Superior temporal gyrus (tissue), 1 donor: Measurements from ENCODE around the gene RASAL2.
A peak's percentile ranks its signal among the peaks of the same experiment; 100 is the strongest.
"Not testable (repeated sequence)": the region's sequence is repeated elsewhere in the genome, so short reads cannot be mapped to it uniquely, and the experiment has no call there.

ENCODE experiments used
- DNase-seq: peaks from one replicate; pipeline ENCODE4 v3.0.0-alpha.2; 2016; ENCODE audit errors: extremely low spot score

Gene RASAL2

GRCh38 chr1:178490967-178491366 lies 397.1 kb downstream of the RASAL2 start:
- no peak for DNase-seq

- DNase-seq = no peak
Measured at GRCh38 chr1:178491721-178492120, 397.8 kb downstream of the RASAL2 start.

GRCh38 chr1:178492341-178492740 lies 398.4 kb downstream of the RASAL2 start:
- no peak for DNase-seq

GRCh38 chr1:178493301-178493741 lies 399.4 kb downstream of the RASAL2 start:
- no peak for DNase-seq

GRCh38 chr1:178494569-178494971 lies 400.7 kb downstream of the RASAL2 start:
- DNase-seq = no peak

GRCh38 chr1:178495158-178495557 lies 401.3 kb downstream of the RASAL2 start:
- no peak for DNase-seq

GRCh38 chr1:178495741-178496409 lies 402.0 kb downstream of the RASAL2 start:
- no peak for DNase-seq

- no peak for DNase-seq
Measured at GRCh38 chr1:178496410-178497135, 402.7 kb downstream of the RASAL2 start, which contains the start of gene CLEC20A. TSS of gene CLEC20A (minus strand) at chr1:178496964. CDS start at chr1:178496939, 25 bp downstream.

GRCh38 chr1:178497903-178498478 lies 404.1 kb downstream of the RASAL2 start:
- no peak for DNase-seq

- no peak for DNase-seq
Measured at GRCh38 chr1:178498896-178499675, 405.2 kb downstream of the RASAL2 start.

GRCh38 chr1:178500091-178500770 lies 406.3 kb downstream of the RASAL2 start:
- no peak for DNase-seq

- DNase-seq = no peak
Measured at GRCh38 chr1:178500936-178501554, 407.1 kb downstream of the RASAL2 start.

- DNase-seq = peak; percentile 73
Measured at GRCh38 chr1:178501705-178502329, 407.9 kb downstream of the RASAL2 start.

GRCh38 chr1:178502330-178502714 lies 408.4 kb downstream of the RASAL2 start:
- DNase-seq = no peak

- no peak for DNase-seq
Measured at GRCh38 chr1:178502856-178503255, 409.0 kb downstream of the RASAL2 start.

GRCh38 chr1:178503316-178503715 lies 409.4 kb downstream of the RASAL2 start:
- DNase-seq = not testable (repeated sequence)

GRCh38 chr1:178503849-178504248 lies 409.9 kb downstream of the RASAL2 start:
- no peak for DNase-seq

GRCh38 chr1:178504286-178504685 lies 410.4 kb downstream of the RASAL2 start:
- DNase-seq = no peak

GRCh38 chr1:178506177-178506576 lies 412.3 kb downstream of the RASAL2 start:
- no peak for DNase-seq

- DNase-seq = no peak
Measured at GRCh38 chr1:178506669-178507068, 412.8 kb downstream of the RASAL2 start.
